Stimulated activated CD8-positive, alpha-beta memory T cell treated with anti-CD3 and anti-CD28 coated beads, Interleukin-15, amount 100 ng/mL, for 48 hours (primary cell): ENCODE data around the gene SERTAD2.
A peak's percentile ranks its signal among the peaks of the same experiment; 100 is the strongest.

ENCODE experiments used
- DNase-seq, 2 donors: peaks; one replicate each; pipeline ENCODE4 v3.0.0-alpha.2; 2020; ENCODE audit warnings: low read depth in 2 of 2

Gene SERTAD2

DNA sequence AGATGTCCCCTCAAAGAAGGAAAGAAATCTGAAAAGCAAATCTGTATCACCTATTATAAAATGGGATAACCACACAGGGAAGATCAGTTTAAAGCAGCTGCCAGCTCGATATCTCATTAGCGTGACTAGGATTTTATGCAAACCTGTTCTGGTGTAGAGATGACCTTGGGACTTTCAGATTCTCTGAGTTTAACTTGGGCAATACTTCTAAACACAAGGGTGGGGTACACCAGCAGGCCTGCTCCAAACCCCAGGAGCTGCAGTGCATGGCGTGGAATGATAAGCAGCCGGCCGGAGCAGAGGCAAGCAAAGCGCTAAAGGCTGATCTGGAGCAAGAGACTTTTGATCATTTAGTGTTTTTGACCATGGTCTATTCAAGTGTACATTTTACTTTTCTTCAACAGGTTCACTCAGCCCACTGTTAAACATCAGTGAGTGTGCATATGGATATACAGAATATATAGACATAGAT lies 4.7 kb downstream of the SERTAD2 start:
- no peak for DNase-seq

DNA sequence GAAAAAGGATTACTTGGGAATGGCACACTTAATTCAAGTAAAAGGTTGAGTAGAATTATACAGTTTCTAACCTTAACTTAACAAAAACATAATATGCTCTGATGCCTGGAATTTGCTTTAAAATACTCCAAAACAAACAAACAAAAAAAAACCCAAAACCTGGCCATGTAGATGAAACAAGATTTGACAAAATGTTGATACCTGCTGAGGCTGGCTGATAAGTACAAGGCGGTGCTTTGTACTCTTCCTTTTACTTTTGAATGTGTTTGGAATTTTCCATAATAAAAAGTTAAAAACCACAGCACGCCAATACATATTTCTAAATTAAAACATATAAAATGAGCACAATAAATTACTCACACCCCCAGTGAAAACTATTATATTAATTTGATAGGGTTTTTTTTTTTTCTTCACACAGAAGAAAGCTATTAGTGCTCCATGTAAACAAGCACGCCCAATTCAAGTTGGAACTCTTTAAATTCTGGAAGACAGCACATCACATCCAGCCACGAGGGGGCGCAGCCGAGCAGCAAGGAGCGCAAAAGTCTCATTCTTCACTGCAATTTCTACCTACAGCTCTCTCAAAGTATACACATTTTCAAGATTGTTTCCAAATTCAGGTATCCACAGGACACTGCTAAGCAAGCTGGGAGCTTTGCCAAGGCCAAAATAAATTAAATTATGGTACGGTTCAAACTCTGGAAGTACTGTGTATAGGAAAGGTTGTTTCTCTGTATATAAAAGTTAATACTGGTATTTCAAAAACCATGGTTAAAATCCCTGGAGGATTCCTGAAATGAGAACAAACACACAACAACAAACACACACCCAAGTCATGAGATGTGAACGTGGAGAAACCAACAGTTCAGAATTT lies 7.5 kb downstream of the SERTAD2 start:
- DNase-seq, result peak; percentile 58 to 66

DNA sequence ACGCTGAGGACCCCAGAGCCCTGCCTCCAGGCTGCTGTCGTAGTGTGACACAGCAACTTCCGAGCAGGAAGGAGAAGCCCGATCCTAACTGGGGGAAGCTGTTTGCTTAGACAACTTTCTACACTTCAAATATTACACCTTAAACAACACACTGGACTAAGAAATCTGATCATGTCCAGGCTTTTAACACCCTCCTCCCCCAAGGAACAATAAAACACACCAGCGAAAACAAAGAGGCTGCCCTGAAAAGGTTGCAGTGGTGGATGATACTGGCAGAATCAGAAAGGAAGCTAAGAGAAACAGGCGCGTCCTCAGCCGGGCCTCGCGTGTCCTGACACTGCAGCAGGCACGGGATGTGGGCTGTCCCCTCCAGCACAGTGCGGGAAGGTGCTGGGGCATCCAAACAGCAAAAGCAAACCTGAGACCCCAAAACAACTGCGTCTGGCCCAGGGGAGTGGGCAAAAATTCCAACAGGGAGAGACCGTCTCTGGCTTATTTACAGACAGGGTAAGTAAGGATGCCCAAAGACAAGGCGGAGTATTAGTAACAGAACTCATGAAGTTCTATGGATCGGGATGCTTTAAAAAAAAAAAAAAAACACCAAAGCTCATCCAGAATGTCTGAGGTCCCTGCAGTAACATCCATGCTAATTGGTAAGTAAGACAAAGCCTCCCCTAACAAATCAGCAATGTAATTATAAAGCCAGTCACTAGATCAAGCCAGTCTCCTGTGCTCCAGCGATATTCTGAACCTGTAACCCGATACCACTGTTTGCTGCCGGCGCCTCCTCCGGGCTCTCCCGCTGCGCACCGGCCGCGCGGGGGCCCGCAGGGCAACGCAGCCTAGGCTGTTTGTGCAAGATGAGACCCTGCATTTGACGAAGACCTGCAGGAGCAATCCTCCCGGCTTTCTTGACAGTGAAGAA lies 9.0 kb downstream of the SERTAD2 start:
- DNase-seq, result peak in 1 of 2 donors; percentile 59

DNA sequence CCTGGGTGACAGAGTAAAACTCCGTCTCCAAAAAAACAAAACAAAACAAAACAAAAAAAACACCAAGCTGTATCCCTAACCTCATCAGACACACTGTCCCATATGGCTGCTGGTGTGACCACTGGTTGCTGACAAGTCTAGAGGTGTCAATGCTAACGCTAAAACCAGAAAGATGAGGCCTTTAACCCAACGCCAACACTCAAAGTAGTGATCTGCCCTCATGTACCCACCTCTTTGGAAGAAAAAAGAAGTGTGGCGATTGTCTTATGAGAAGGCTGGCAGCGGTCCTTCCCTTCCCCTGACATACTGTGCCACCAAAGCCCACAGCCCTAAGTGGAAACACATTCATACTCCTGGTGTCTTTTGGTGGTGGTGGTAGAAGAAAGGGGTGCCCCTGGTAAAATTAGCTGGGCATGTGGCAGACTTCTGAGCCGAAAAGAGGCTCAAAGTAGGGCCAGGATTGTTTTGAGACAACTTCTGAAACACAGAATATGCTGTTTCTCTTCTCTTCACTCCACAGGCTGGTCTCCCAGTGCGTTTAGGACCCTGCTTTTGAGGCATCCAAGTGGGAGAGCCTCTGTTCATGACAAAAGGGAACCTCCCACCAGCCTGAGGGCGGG lies 9.8 kb downstream of the SERTAD2 start:
- DNase-seq, result no peak

DNA sequence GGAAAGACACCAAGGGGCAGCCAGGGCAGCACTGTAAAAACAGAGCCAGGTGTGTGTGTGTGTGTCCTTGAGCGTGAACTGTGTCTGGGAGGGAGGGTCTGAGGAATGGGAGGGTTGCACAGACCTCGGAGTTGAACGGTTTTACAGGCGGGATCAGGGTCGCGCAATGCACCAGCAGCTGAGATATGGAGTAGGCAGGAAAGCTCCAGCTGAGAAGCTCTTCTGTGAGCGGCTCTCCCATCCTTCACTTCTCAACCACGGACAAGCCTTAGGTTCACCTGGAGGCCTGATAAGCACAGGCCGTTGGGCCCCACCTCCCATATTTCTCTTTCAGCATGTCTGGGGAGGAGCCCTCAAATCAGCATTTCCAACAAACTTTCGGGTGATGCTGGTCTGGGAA lies 12.1 kb downstream of the SERTAD2 start:
- DNase-seq, result no peak

DNA sequence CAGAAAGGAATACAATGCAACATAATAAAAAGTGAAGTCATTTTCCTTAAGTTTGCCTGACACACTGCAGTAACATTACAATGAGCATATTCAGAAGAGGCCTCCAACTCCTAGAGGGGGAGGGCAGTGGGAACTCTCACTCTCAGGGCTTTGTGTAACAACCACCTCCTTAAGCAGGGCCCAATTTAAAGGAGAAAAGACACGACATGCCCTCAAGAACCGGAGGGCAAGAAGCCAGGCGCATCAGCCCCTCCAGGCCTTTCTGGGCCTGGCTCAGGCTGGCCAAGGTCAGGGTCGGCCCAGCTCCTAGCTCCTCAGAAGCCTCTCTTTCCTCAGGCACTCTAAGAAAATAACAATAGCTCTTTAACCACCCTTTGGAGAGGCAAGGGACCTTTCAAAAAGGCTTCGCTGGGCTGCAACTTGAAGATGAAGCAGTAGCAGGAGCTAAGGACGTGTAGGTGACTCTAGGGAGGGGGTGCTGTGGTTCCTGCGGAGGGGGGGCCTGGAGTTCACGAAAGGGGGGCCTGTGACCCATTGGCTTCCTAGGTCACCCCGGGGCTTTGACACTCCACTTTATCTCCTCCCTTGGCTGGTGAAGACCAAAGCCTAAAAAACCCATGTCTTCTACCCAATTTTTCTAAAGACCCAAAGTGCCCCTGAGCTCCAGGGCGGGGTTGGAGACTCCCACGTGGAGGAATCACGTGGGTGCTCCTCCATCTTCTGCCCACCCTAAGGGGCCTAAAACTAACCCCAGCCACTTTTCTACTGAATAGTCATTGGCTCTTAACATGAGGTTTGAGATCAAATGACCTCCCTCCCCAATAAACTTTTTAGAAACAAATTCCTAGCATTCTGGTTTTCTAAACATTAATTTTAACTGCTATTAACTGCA lies 13.3 kb downstream of the SERTAD2 start:
- no peak for DNase-seq

DNA sequence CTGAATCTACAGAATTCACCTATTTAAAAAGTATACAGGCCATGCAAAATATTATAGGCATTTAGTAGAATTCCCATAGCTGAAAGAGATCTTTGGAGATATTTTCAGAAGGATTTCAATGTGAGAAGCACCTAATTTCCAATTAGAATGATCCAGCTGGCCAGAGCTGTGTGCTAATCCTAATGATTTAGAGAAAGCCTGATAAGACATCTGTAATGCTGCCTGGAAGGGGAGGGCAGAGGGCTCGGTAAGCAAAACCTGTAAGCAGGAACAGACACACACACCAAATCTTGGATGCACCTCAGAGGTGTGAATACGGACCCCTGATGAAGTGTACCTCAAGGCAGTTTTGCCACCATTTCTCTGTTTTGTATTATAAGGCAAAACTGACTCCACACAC lies 14.0 kb downstream of the SERTAD2 start:
- DNase-seq, result no peak

DNA sequence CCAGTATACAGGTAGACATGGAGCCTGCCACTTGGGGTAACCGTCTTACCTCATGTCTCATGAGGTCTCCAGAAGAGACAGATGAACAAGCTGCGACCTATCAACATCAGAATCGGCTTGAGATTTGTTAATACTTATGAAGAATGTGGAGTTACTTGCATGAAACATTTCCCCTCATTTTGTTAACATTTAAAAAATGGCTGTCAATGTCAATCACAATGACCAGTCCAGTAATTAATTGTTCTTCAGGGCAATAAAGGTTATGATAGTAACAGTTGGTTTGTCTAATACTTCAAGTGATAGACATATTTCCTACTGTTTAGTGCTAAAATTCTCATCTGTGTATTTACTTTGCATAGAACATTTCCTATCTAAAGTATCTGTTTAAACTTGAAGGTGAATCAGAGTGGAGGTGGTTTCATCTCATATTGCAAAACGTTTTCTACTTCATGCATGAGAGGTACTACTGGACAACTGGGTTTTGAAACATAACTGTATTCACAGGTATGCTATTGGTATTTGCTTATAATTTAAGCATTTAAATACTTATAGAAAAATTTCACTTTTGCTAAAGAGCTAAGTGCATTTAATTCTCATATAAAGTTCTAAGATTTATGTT lies 15.1 kb downstream of the SERTAD2 start:
- DNase-seq, result no peak

DNA sequence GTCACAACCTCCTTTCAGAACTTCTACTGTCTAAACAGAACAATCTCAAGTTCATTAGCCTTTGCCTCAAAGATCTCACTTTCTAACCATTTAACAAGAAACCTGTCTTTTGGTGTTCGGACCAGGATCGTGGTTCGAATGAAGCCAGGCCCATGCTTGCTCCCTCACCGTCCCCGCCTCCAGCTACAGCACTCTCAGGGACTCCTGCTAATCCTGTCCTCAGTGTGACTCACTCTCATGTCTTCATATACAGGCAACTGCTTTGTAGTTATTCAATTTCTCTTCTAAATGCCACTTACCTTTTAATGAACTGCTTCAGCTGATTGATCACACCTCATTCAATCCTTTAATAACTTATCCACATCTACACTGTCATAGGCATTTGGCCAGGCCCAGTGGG lies 15.8 kb downstream of the SERTAD2 start:
- no peak for DNase-seq

DNA sequence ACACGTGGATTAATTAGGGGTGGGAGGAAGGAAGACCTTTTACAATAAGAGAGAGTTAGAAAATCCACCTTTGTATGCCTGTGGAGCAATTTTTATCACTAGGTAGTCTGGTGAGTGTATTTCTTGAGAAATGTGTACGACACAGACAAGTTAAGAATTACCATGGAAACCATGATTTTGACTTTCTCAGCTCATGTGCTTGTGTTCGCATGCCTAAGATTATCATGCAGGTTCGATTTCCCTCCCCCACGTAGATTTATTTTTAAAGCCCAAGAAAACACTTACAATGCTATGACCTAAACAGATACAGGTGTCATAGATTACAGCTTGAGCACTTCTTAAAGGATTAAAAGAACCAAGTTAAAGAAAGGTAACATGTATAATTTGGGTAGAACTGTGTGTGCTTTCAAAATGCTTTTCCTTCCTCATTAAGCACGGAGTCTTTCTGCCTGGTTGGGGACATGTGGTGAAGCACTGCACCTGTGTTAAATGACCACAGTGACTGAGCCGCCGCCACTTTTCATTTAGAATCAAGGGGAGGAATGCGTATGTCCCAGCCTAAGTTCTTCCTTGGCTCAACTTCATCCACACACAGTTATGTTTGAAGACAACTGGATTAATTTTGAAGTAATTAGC lies 16.6 kb downstream of the SERTAD2 start:
- no peak for DNase-seq

DNA sequence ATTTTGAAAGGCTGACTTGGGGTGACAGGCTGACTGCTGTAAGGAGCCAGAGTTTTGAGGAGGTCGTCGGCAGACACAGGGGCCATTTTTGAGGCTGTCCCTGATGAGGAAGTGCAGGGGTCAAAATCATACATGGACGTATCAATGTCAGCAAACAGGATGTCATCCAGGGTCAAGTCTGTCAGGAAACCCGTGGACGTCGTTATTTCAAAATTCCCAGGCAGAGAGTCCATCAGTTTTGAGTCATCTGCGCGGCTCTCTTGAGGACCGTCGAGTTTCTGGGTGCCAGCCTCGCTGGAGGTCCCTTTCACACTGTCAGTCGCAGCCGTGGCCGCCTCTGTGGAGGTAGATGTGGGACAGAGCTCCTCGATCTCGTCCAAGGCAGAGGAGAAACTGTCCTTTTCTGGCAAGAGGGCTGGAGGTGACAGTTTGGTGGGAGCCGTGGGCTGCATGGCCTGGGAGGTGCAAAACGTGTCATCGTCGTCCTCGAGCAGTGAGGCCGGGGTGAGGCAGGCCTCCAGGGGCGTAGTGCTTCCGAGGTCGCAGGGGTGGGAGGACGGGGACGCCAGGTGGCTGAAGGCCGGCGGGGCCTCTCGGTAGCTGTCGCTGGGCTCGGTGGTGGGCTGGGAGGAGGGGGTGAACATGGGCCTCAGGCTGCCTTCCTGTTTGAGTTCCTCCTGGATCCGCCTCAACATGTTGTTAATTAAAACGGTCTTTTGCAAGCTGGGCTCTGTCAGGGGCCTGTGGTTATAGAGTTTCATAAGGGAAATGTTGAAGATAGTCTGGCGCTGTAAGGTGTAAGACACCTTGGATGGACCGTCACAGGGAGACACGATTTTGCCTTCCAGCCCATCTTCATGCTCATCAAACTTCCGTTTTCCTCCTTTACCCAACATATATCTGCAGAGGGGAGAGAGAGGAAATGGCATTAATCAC lies 17.5 kb downstream of the SERTAD2 start:
- DNase-seq, result no peak

DNA sequence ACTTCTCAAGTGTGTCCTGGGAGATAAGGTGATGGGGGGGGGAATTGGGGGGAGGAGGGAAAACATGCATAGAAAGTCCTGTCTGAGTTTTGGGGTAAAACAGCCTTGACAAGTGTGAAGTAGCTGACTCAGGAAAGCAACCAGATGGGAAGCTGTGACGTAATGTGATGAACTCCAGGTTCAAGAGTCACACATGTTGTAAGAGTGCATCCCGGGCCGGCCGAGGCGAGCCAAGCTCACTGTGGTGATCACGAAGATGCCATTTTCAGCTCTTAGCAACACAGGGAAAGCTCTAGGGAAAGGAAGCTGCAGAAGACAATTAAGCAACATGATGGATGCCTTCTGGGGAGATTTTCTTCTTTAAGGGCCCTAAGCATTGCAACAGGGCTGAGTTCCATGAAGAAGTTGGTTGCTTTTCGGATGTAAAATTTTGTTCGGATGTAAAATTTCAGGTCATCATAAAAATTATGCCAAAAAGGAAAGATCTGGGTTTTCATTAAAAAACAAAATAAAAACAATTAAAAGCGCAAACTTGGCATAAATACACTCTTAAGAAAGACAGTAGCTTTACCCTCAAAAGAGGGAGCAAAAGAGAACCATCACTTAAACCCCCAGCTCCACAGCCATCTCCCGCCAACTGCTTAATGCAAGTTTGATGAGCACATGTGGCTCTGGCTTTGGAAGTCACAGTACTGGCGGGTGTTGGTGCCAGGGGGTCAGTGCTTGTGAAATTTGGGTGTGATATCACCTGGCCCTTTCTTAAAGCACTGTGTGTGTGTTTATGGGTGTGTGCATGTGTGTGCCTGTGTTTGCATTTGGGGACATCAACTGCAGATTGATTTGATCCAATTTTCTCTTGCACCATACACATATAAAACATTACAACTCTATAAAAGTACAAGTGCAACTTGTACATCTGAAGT lies 19.1 kb downstream of the SERTAD2 start:
- DNase-seq, result no peak

DNA sequence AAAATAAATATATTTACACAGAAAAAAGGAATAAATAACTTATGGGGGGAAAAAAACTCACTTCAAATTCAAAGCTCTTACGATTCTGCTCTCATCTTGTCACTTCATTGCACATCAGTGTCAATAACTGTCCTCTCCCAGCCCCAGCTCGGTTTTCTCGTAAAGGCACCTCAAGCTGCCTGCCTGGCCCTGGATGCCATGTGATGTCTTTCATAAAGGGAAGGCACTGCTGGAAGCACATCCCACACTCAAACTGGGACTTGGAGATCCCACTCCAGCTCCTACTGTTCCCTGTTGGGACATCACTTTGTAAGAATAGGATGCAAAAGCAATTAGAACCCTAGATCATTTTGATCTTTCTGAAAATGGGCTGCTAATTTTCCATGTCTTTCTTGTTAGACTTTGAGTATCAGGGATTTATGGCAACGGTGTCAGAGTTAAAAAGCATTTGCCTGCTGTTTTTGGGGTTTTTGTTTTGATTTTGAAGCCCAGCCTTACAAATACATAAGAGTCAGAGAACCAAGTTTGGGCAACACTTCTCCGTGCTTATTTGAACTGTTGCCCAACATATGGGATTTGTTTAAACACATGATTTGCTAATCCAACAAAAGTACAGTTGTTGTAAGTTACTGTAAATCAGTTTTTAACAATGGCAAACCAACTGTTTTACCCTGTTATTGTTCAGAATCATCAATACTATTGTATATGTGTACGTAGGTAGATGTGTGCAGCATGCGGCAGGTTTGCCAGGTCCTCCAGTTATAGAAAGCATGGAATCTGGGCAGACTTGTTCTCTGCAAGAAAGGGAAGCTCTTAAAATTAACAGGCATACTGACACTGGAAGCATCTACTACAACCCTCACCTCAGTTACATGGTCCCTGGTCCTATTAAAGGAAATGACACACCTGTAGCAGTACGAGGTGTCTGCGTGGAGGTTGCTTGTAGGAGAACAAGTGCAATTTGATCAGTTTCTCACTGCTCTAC lies 20.6 kb downstream of the SERTAD2 start:
- no peak for DNase-seq

DNA sequence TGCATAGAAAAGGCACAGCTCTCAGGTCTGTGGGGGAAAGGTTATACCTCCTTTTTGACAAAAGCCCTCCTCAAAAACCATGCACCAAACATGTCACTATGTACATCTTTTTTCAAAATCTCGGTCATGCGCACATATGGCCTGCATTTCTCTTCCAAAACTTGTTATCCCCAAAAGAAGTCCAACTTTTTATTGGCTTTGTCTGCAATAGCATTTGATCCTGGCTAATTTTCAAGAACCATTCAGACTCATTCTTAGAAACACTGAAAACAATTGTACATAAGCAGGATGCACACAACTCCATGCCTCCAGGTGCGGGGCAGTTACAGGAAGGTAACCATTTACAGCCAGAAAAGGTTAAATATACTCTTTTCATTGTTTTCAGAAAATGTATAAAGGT lies 21.9 kb downstream of the SERTAD2 start:
- no peak for DNase-seq

DNA sequence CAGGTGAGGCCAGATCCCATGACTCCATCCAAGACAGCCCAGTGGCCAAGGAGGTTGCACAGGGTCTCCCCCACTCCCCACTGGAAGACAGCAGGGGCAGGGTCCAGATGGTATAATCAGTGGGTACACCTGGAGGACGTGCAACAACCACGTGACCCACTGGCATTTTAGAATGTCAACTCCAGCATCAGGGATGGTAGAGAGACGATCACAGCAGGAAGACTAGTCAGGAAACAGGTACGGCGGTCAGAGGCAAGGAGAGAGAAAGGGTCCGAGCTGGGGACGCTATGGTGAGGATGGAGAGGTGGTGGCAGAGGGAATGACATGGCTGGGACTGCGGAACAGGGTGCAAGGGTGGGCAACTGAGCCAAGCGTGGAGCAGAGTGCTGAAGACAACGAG lies 23.0 kb downstream of the SERTAD2 start:
- DNase-seq, result no peak

DNA sequence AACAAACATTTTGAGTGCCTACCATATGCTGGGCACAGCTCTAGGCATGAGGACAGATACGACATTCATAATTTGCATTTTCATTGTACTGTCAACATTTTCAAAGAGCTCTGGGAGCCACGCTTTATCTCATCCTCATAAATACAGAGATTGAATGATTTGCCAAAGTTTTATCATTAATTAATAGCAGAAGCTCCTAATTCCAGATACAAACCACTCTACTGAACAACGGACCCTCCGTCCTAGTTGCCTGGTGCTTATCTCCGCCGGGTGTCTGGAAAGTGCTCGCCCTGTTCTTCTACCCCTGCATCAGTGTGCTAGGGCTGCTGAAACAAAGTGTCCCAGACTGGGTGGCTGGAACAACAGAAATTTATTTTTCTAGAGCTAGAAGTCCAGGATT lies 23.8 kb downstream of the SERTAD2 start:
- DNase-seq, result no peak

DNA sequence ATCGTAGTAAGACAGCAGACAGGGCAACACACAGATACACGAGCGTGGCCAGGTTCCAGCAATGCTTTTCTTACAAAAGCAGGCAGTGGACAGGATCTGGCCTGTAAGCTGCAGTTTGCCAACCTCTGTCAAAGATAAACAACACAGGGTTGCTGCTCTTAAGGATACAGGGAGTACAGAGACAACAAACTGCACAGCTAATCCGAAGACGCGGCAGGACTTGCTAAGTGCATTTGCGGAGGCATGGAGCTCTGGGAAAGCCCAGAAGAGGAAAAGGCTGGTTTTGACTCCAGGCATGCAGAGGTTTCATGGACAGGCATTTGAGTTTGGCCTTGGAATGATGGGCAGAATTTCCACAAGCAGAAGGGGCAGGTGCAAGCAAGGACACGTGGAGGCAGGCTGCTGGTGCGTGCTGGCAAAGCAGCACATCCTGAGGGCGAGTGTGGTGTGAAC lies 24.4 kb downstream of the SERTAD2 start:
- no peak for DNase-seq
